Ramos (cell line): ENCODE results near the gene INIP.

Source experiments
- in situ Hi-C: fragments of 300-500 bp; cut with MboI; formaldehyde crosslinking; loops from one replicate; pipeline ENCODE4 v1.14.3; 2022; ENCODE audit warnings: low sequenced_read_pairs; ENCODE audit not compliant: unreplicated experiment

The INIP gene, protein sequence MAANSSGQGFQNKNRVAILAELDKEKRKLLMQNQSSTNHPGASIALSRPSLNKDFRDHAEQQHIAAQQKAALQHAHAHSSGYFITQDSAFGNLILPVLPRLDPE

DNA sequence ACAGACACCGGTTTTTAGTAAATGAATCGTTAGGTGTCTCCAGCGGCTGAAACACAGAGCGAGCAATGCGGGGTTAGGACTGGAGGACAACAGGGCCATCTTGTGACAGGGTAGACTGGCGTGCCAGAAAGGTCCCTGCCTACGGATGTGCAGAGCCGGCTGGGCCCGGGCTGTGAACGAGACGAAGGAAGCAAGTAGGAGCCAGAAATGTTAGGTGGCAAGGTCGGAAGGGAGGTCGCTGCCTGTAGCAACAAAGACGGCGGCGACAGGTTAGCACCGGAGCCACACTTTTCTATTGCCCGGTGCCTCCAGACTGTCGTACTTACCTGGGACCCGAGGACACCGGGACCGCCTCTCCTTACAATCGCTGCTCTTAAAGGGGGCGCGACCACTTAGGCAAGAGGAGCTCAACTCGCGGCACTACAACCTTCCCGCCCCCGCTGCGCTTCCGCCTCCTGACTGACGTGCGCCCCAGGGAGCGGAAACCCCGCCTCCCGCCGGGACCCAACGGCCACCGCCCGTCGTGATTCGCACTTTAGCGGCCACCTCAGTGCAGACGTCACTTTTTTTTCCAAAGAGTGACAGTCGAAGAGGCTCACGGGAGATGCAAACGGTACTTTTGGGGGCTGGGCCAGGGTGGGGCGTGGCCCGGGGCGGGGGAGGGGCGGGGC lies at the start of gene INIP:
Gene INIP, minus strand, starts transcription at position 457 of the 671 bp plus-strand sequence. CDS start 1,632 bp downstream, outside the sequence.
- in situ Hi-C loops, result no loop called here

DNA sequence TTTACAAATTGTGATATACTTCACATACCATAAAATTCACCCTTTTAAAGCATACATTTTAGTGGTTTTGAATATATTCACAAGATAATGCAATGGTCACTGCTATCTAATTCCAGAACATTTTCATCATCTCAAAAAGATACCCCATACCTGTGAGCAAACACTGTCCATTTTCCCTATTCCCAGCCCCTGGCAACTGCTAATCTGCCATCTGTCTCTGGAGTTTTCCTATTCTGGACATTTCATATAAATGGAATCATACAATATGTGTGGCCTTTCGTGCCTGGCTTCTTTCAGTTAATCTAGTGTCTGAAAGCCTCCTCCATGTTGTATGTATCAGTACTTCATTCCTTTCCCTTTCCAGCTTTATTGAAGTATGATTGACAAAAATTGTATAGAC lies 47.4 kb upstream of the INIP start:
- in situ Hi-C loops, result no loop called here

DNA sequence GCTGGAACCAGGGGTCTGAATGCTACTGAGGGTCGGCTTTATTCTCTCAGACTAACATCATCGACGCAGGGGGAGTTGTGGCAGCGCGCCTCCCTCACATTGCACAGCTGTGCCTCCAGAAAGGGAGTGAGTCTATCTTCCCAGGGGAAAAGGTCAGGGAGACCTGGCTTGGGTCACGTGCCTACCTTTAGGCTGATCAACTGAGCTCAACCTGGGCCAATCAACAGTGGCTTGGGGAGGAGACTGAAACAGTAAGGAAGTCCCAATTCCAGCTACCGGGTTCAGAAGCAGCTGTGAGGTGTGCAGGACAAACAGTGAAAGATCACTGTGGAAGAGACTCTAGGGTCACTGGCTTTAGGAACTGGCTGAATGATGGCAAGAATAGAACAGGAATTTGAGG lies 46.9 kb upstream of the INIP start:
- in situ Hi-C loops, result no loop called here

DNA sequence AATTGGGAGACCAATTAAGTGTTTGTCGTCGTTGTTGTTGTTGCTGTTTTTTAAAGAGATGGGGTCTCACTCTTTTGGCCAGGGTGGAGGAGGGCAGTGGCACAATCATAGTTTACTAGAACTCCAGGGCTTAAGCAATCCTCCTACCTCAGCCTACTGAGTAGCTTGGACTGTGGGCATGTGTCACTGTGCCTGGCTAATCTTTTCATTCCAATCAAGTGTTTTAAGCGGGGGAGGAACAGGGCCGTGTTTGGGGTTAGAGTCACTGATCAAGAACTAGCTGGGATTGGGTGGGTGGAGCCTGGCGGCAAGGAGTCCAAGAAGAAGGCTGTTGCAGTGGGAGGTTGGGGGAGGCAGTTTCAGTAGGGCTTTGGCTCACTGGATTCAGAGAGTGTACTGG lies 46.4 kb upstream of the INIP start:
- in situ Hi-C loops, result no loop called here

DNA sequence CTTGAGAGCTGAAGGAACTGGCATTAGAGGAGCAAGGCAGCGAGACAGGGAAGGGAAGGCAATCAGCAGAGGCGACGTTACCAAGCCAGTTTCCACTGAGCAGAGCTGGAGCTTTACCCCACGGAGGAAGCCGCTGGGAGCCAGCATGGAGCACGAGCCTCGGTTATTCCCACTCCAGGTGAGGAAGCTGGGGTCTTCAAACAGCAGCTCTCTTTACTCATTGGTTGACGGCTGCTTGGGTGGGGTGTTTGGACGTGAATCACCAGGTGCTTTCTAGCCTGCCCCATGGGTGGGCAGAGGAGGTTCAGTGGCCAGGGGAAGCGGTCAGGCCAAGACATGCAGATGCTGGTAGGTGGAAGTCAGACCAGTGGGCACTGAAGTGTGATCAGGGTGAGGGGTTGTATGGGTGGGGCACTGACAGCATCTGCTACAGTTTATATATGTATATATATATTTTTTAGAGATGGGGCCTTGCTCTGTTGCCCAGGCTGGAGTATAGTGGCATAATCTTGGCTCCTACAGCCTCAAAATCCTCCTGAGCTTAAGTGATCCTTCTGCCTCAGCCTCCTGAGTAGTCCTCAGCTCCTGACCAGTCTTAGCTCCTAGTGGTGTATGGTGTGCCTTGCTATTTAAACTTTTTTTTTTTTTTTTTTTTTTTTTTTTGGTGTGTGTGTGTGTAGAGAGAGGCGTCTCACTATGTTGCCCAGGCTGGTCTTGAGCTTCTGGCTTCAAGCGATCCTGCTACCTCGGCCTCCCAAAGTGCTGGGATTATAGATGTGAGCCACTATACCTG lies 45.0 kb upstream of the INIP start:
- in situ Hi-C loops, result no loop called here

DNA sequence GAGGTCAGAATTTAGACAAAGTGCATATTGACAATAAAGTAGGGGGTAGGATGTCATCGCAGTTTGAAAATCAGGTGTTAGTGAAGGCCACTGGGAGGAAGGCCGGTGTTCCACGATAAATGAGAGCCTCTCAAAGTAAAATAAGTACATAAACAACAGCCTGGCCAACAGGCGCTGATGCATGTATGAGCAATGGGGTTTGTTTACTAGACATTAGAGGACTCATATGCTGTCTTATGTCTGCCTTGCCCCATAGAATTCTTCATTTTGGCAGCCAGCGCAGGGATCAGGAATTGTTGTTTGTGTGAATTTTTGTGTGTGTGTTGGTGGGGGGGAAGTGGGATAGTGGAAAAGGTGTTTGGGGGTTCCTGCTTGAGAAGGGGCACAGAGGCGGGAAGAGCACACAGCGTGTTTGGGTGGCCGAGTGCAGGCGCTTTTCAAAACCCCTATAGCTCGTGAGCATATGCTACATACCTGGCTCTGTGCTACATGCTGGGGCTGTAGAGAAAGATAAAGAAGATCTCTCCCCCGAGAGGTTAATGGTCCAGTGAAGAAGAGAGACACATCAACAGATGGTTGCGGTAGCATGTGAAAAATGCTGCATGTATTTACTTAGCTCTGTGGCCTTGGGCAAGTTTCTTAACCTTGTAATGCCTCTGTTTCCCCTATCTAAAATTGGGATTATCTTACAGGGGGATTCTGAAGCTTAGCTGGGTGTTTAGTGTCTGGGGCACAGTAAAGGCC lies 44.2 kb upstream of the INIP start:
- in situ Hi-C loops, result no loop called here

DNA sequence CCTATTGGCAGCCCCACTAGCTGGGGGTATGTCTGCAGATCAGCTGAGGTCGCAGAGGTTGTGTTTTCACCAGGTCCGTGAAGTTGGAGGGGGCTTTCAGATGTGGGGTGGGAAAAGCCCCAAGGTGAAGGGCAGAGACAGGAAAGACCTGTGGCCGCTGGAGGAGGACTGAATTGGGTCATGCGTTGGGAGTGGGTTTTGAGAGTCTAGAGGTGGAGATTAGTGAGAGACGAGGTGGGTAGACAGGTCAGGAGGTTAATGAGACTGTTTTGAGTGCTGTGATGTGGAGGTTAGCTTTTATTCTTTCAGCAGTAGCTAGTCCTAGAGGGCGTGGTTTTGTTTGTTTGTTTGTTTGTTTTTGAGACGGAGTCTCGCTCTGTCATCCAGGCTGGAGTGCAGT lies 42.9 kb upstream of the INIP start:
- in situ Hi-C loops, result no loop called here

DNA sequence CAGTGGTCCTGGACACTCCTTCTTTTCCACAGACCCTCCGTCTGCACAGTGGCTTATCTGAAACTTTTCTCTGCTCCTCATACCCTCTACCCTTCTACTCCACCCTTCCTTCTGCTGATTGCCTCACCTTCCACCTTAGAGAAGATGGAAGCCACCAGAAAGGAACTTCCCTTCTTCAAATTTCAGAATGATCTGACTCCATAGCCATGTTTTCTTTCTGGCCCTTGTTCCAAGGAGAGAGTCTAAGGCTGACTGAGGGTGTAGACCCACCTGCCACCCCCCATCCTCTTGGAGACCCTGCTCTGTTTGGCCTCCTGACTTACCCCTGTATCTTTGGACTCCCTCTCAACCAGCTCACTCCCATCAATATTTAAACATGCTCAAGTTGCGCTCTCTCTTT lies 40.0 kb upstream of the INIP start:
- in situ Hi-C loops, result no loop called here

DNA sequence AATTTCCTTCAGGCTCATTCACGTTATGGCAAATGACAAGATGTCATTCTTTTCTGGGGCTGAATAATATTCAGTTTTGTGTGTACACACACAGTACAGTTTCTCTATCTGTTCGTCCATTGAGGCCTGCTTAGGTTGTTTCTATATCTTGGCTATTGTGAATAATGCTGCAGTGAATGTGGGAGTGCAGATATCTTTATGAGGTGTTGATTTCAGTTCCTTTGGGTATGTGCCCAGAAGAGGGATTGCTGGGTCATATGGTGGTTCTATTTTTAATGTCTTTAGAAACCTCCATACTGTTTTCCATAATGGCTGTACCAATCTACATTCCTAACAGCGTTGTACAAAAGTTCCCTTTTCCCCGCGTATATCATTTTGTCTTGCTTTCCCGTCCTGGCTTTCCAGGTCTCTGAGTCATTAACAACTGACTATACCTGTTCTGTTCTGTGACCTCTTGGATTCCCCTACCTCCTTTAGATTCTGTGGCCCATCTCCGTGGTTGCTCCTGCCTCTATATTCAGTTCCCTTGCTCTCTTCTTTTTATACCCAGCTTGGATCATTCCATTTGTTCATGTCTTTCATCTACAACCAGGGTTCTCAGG lies 39.5 kb upstream of the INIP start:
- in situ Hi-C loops, result no loop called here

DNA sequence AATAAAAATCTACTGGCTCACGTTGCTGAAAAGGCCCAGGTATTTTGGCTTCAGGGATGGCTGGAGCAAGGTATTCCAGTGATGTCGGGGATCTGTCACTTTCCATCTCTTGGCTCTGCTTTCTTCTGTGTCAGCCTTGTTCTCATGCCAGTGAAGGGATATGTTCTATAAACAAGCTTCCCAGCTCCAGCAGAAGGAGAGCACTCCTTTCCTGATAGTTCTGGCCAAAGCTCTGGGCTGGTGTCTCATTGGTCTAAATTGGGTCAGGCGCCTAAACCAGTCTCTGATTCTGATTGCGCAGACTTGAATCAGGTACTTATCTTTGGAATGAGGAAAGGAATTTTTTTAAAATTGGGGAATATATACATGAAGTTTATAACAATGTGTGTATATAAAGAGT lies 37.8 kb upstream of the INIP start:
- in situ Hi-C loops, result no loop called here

DNA sequence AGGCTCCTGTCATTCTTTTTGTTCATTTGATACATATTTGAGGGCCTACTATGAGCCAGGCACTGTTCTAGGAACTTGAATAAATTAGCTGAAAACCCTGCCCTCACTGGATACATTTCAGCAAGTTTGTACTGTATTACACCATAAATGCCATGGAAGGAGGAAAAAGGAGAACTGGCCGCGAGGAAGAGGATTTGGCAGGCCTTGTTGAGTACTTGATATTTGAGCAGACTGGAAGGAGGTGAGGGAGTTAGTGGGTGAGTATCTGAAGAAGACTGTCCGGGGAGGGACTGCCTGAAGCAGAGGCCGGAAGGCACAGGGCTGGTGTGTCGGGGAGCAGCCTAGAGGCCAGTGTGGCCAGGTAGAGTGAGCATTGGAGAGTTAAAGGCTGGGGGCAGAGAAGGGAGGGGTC lies 37.1 kb upstream of the INIP start:
- in situ Hi-C loops, result no loop called here

DNA sequence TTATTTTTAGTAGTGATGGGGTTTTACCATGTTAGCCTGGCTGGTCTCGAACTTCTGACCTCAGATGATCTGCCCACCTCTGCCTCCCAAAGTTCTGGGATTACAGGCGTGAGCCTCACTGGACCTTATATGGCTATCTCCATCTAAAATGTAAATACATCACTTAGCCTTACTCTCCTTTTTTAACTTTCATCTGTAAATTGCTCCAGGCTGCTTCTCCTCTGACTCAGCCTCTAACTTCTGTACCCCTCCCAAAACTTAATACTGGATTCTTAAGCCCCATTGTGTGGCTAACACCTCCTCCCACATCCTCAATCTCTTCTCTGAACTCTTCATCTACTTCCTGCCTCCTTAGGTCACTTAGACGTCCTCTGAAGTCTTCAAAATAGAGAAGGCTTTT lies 36.7 kb upstream of the INIP start:
- in situ Hi-C loops, result no loop called here

DNA sequence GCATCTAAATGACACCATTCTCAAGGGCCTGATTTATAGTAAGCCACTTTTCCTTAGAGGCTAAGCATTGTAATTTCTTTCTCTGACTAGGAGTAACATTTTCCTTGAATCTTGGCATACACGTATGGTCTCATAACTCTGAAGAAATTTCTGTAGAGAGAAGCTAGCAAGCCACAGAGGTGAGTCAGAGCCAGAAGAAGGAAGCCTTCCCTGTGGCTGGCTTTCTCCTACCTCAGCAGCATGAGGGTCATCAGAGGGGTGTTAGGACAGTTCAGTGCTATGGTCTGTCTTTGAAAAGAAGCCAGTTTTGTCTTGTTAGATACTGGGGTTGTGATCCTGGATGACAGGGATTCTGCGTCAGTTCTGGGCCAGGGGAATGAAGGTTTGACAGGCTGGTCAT lies 35.8 kb upstream of the INIP start:
- in situ Hi-C loops, result no loop called here

DNA sequence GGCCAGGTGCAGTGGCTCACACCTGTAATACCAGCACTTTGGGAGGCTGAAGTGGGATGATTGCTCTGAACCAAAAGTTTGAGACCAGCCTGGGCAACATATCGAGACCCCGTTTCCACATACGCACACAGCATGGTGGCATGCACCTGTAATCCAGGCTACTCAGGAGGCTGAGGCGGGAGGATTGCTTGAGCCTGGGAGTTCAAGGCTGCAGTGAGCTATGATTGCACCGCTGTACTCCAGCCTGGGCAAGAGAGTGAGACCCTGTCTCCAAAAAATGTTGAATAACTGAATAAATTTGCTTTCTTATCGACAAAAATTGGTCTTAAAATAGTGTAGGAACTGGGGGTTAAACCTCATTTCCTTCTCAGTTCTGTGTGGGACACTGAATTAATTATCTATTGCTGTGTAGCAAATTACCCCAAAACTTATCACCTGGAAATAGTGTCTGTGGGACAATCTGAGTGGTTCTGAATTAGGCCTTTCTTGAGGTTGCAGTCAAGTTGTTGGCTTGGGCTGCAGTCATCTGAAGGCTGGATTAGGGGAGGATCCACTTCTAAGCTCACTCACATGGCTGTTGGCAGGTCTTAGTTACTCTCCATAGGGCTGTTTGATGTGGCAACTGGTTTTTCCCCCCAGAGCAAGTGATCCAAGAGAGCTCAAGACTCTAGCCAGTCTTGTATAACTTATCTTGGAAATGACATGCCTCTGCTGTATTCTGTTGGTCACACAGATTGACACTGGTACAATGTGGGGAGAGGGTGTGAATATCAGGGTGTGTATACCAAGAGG lies 34.6 kb upstream of the INIP start:
- in situ Hi-C loops, result no loop called here

DNA sequence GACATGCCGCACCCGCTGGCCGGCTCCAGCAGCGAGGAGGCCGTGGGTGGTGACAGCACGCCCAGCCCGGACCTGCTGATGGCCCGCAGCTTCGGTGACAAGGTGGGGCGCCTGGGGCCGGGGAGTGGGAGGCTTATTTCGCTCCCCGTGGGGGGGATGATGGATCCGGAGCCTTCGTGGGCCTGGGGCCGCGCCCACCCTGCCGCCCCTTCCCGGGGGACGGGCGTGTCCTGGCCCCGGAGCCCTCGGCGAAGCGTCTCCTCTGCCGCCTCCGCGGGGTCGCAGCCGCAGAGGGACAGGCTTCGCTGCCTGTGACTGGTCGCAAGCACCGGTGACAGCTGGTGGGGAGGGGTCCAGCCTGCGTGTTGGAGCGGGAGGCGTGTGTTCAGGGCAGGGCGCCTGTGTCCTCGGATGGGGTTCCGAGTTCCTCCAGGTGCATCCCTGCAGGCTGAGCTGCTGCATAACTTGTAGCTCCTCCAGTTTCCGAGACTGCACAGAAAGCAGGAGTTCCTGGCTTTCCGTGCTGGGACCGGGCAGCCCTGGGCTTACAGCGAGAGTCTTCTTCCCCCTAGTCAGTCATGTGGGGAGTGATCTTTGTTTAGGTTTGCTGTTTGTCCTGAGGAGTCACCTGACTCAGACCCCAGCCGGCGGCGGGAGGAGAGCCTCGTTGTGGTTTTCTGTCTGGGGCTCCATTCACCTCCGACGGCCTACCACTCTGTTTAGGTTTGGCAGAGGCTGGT lies 33.3 kb upstream of the INIP start:
- in situ Hi-C loops, result no loop called here

DNA sequence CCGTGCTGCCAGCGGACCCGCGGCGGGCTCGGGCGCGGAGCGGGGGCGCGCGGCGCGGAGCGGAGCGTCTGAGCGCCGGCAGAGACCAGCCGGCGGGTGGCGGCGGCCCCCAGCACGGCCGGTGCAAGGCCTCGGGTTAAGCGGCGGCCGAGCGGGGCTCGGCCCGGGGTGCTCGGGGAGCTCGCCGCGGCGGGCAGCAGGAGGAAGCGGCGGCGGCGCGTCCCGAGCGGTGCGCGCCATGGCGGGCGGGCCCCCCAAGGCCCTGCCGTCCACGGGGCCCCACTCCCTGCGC lies 32.8 kb upstream of the INIP start:
- in situ Hi-C loops, result no loop called here

DNA sequence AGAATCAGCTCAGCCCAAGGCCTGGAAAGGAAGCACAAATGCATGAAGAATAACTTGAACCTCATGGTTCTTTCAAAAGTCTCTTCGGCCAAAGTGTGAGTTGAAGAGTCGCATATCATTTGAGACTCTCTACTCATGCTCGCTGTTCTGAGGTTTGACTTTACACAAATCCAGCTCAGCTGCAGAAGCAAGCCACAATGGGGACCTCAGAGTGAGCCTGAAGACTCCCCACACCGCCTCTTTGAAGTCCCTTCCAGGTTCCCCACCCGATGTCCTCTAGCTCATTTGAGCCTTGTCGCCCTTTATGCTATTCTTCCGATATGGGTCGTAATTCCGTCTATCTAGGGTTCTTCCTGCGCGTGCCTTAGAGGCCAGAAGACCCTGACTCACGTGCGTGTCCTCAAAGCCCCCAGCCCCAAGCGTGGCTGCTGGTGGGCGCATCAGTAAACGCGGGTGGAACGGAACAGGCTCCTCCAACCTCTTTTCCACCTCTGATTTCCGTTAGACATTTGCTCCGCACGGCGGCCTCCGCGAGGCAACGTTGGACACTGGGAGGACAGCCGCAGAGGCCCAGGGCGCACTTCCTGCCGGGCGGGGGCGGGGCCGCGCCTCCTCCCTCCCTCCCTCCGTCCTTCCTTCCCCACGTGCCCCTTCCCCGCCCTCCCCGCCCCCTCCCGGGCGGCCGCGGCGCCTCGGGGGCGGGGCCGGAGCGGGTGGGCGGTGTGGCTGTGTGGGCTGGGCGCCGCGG lies 32.3 kb upstream of the INIP start, which contains the start of gene SNX30:
Gene SNX30, plus strand, starts transcription at position 745 of the 748 bp plus-strand sequence. CDS start 242 bp downstream, outside the sequence.
- in situ Hi-C loops, result no loop called here

DNA sequence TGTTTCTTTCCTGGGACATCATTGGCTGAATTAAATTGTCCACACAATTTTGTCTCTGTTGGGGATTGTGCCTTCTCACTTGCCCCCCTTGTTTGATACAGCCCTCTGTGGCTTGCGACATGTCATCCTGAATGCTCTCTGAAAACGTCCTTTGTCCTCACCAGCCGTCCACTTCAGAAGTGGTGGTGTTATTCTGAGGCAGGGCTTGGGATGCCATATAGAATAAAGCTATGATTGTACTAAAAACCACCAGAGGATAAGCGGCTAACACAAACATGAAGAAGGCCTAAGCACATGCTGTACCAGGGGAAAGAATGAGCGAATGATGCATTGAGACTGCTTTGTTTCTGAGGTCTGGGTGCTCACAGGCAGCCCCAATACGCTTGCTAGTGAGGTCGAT lies 29.2 kb upstream of the INIP start:
- in situ Hi-C loops, result no loop called here

DNA sequence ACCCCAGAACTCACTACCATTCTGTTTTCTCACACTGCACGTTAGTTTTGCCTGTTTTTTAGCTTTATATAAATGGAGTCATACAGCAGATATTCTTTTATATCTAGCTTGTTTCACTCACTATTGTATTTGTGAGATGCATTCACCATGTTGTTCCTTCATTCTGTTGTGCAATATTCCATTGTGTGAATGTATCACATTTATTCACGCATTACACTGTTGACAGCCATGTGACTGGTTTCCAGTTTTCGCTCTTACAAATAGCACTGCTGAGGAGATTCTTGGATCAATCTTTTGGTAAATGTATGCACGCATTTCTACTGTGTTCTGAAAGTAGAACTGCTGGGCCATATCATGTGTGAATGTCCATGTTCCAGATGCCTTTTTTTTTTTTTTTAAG lies 26.3 kb upstream of the INIP start:
- in situ Hi-C loops, result no loop called here
